CD4-positive, alpha-beta T cell (primary cell): Measurements from ENCODE around the gene FOXD3. TPM values are rescaled to one million over a fixed set of nuclear protein-coding genes. Genes with fewer than 3 reads are reported as not detected.

Experiments
- ATAC-seq: fragments of 200-7000 bp; cut with Tn5 transposase; one replicate; pipeline ENCODE4 v1.10.0; 2022; ENCODE audit warnings: mild to moderate bottlenecking; ENCODE audit not compliant: poor library complexity
- CTCF ChIA-PET: fragments of 350-600 bp; sonication (Branson Sonifier 250); formaldehyde crosslinking; loops from one replicate; lab custom pipeline; 2021; ENCODE audit warnings: antibody characterized with exemption, inconsistent platforms; lab: Charles Lee
- POLR2A ChIA-PET: fragments of 350-600 bp; sonication (Branson Sonifier 250); formaldehyde crosslinking; loops from one replicate; lab custom pipeline; 2021; ENCODE audit warnings: antibody characterized with exemption, inconsistent platforms; lab: Charles Lee
- DNase-seq, 14 experiments: peaks; one replicate each; pipeline ENCODE4 v3.0.0-alpha.2; 2013 to 2020; ENCODE audit warnings: mixed read lengths in 2 of 14
- H3K27ac ChIP-seq, 2 donors: one replicate each; pipeline versions ENCODE4 v1.5.1 to v1.7.0; 2013; ENCODE audit warnings: low read length in 2 of 2, low read depth in 1 of 2, mild to moderate bottlenecking in 1 of 2
- H3K27me3 ChIP-seq, 2 experiments: 1 replicate in 1 of 2; 2 replicates in 1 of 2; pipeline versions ENCODE4 v1.6.1 to v1.7.0; 2013; ENCODE audit warnings: low read length in 2 of 2, control low read depth in 1 of 2, mild to moderate bottlenecking in 1 of 2, moderate library complexity in 1 of 2; ENCODE audit not compliant: insufficient read depth in 2 of 2, control insufficient read depth in 1 of 2
- H3K36me3 ChIP-seq: one replicate; pipeline ENCODE4 v1.6.1; 2013; ENCODE audit warnings: low read length, control low read depth; ENCODE audit not compliant: insufficient read depth
- H3K4me1 ChIP-seq: one replicate; pipeline ENCODE4 v1.6.1; 2013; ENCODE audit warnings: low read length, control low read depth; ENCODE audit not compliant: insufficient read depth
- H3K4me3 ChIP-seq: one replicate; pipeline ENCODE4 v1.5.1; 2013; ENCODE audit warnings: mild to moderate bottlenecking, low read length, moderate library complexity
- H3K9me3 ChIP-seq, 2 experiments: 1 replicate in 1 of 2; 2 replicates in 1 of 2; pipeline versions ENCODE4 v1.6.1 to v1.7.0; 2013; ENCODE audit warnings: low read length in 2 of 2, mild to moderate bottlenecking in 2 of 2, control low read depth in 1 of 2, moderate library complexity in 1 of 2; ENCODE audit not compliant: control insufficient read depth in 1 of 2, insufficient read depth in 1 of 2
- H3K27ac Mint-ChIP-seq: one replicate; pipeline ENCODE4 v1.8.0; 2020; ENCODE audit warnings: mixed read lengths
- H3K27me3 Mint-ChIP-seq: one replicate; pipeline ENCODE4 v1.8.0; 2021; ENCODE audit warnings: mixed read lengths
- H3K36me3 Mint-ChIP-seq: one replicate; pipeline ENCODE4 v1.8.0; 2021; ENCODE audit warnings: low read depth, mixed read lengths
- H3K4me1 Mint-ChIP-seq: one replicate; pipeline ENCODE4 v1.8.0; 2021; ENCODE audit warnings: low read depth, mixed read lengths
- H3K4me3 Mint-ChIP-seq: one replicate; pipeline ENCODE4 v1.8.0; 2020; ENCODE audit warnings: mild to moderate bottlenecking, mixed read lengths
- H3K9me3 Mint-ChIP-seq: one replicate; pipeline ENCODE4 v1.8.0; 2020; ENCODE audit warnings: mixed read lengths
- CTCF ChIP-seq: fragments of 200-600 bp; IDR thresholded peaks from one replicate; pipeline ENCODE4 v1.8.0; 2022; ENCODE audit warnings: antibody characterized with exemption, mild to moderate bottlenecking
- intact Hi-C, 2 experiments: fragments of 100-400 bp; cut with DNase I in 1 of 2; cut with micrococcal nuclease in 1 of 2; formaldehyde crosslinking; loops; one replicate each; pipeline versions ENCODE4 v1.15.1 to v1.9.0; 2023 to 2025; cut with DNase I, micrococcal nuclease
- total RNA-seq, 174 experiments: library from RNA in 2 of 174; stranded (reverse) in 2 of 174; gene quantifications; one replicate each; pipeline ENCODE4 v1.2.3 and lab custom pipeline; 2021 to 2026

FOXD3 gene
- total RNA-seq, 2 experiments from 2014 or later = not detected

- ChIA-PET CTCF (interaction anchor here (1.8 kb wide), 1 partner anchor 9 kb away, joined by 4 read pairs; no protein-coding TSS in a partner anchor), POLR2A (interaction anchor here (0.7 kb wide), 1 partner anchor 889 kb away, joined by 3 read pairs; the partner anchor contains the start of gene USP1)
- Mint-ChIP-seq H3K9me3 (peaks cover 3% of the 10 kb centered on the region), H3K36me3 (peaks cover 12% of the 10 kb centered on the region), H3K27me3 (peaks cover 84% of the 10 kb centered on the region), H3K4me1 (peaks cover 41% of the 10 kb centered on the region), H3K4me3 (peak overlapping the region; percentile 59), H3K27ac (peak overlapping the region; percentile 42)
- H3K4me3 ChIP-seq = no peak overlapping the region
- intact Hi-C loops = loop anchor here (1.0 to 5.0 kb wide), 2 partner anchors 8 to 196 kb away; partner anchors contain the start of genes EFCAB7 (in 1 of the 2) and ITGB3BP (in 1 of the 2)
- no peak for ATAC-seq
- H3K9me3 ChIP-seq = peaks cover 30 to 61% of the 10 kb centered on the region in 2 experiments
- DNase-seq = peak in 1 of 14 experiments; percentile 9
- no peak for TF ChIP-seq CTCF
- peaks cover 58% of the 10 kb centered on the region for H3K4me1 ChIP-seq
- H3K27me3 ChIP-seq = peaks cover 77 to 94% of the 10 kb centered on the region in 2 experiments
- no peaks in the 10 kb centered on the region for H3K36me3 ChIP-seq
- H3K27ac ChIP-seq = no peak overlapping the region
These were observed 3.7 kb downstream of the FOXD3 start for GRCh38 chr1:63326106-63326472.

GRCh38 chr1:63326473-63327380, 4.4 kb downstream of the FOXD3 start:
- DNase-seq = peak in 2 of 14 experiments; percentile 10 to 29
- ChIA-PET POLR2A (interaction anchor here (0.7 kb wide), 1 partner anchor 890 kb away, joined by 3 read pairs; the partner anchor contains the start of gene USP1), CTCF (interaction anchor here (0.6 to 1.8 kb wide), 2 partner anchors 10 to 11 kb away, joined by 4 read pairs; no protein-coding TSS in a partner anchor)
- Mint-ChIP-seq H3K4me1 (peaks cover 35% of the 10 kb centered on the region), H3K27me3 (peaks cover 82% of the 10 kb centered on the region), H3K27ac (peak overlapping the region; percentile 42), H3K9me3 (peaks cover 3% of the 10 kb centered on the region), H3K36me3 (peaks cover 8% of the 10 kb centered on the region), H3K4me3 (peak overlapping the region; percentile 59)
- no peak for ATAC-seq
- TF ChIP-seq CTCF = no peak
- Histone ChIP-seq H3K27ac (no peak overlapping the region), H3K36me3 (no peaks in the 10 kb centered on the region), H3K27me3 (peaks cover 75 to 92% of the 10 kb centered on the region in 2 experiments), H3K4me3 (no peak overlapping the region), H3K4me1 (peaks cover 52% of the 10 kb centered on the region), H3K9me3 (peaks cover 24 to 56% of the 10 kb centered on the region in 2 experiments)
- intact Hi-C loops = loop anchor here (1.0 to 5.0 kb wide), 2 partner anchors 8 to 196 kb away; partner anchors contain the start of genes EFCAB7 (in 1 of the 2) and ITGB3BP (in 1 of the 2)

GRCh38 chr1:63327417-63328054, 5.2 kb downstream of the FOXD3 start:
- CTCF ChIA-PET = interaction anchor here (0.6 kb wide), 2 partner anchors 10 to 28 kb away, joined by 4 read pairs; no protein-coding TSS in a partner anchor
- ATAC-seq (peak; percentile 24), DNase-seq (peak in 4 of 14 experiments; percentile 29 to 67 (median 49))
- peaks cover 44% of the 10 kb centered on the region for H3K4me1 ChIP-seq
- POLR2A ChIA-PET = no interaction called here
- no peaks in the 10 kb centered on the region for H3K36me3 ChIP-seq
- Mint-ChIP-seq H3K9me3 (peaks cover 3% of the 10 kb centered on the region), H3K4me1 (peaks cover 31% of the 10 kb centered on the region), H3K27ac (no peak overlapping the region), H3K4me3 (no peak overlapping the region), H3K27me3 (peaks cover 82% of the 10 kb centered on the region), H3K36me3 (peaks cover 5% of the 10 kb centered on the region)
- H3K9me3 ChIP-seq = peaks cover 24 to 49% of the 10 kb centered on the region in 2 experiments
- intact Hi-C loops = loop anchor here in 1 of 2 experiments (5.0 kb wide), 1 partner anchor 195 kb away; the partner anchor contains the start of genes EFCAB7 and ITGB3BP
- H3K27ac ChIP-seq = no peak overlapping the region
- TF ChIP-seq CTCF = peak; percentile 35
- peaks cover 69 to 92% of the 10 kb centered on the region in 2 experiments for H3K27me3 ChIP-seq
- no peak overlapping the region for H3K4me3 ChIP-seq
